HG03066 (cell line): Measurements from ENCODE around the gene SPAG17.
"Not testable (repeated sequence)": the region's sequence is repeated elsewhere in the genome, so short reads cannot be mapped to it uniquely, and the experiment has no call there.

Source experiments
- ATAC-seq: cut with Tn5 transposase; IDR thresholded peaks from one replicate; pipeline ENCODE4 v1.9.1; 2021; ENCODE audit warnings: low read depth; ENCODE audit not compliant: unreplicated experiment

The SPAG17 gene

DNA sequence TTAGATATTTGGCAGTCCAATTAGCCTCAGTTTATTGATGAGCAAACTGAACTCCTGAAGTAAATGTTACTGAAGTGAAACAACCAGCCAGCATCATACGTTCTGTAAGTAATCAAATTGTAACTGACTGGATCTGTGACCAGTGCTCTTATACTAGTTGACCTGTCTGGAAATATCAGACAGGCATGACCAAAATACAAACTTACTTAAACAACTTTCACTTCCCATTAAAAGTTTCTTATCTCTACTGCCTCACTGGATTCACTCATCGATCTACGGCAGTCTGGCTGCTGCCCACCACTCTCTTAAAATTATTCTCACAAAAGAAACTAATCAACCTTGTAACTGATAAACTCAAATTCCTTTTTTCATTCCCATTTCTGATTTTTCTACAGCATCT is 199.1 kb downstream of the SPAG17 start:
- ATAC-seq, result no peak

DNA sequence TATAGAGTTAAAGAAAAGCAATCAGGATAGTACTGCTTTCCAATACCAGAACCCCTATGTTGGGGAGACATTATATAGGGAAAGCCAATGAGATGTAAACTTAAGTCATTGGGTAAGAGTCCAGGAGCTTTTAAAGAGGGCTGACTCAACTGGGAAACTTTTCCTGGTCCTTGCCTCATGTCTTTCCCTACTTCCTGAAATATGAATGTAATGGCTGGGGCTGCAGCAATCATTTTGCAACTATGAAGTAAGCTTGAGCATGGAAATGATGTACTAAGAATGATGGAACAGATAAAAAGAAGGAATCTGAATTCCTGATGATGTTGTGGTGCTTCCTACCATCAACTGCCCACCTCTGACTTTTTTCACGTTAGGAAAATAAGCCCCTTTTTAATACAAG is 199.8 kb downstream of the SPAG17 start:
- ATAC-seq, result no peak

DNA sequence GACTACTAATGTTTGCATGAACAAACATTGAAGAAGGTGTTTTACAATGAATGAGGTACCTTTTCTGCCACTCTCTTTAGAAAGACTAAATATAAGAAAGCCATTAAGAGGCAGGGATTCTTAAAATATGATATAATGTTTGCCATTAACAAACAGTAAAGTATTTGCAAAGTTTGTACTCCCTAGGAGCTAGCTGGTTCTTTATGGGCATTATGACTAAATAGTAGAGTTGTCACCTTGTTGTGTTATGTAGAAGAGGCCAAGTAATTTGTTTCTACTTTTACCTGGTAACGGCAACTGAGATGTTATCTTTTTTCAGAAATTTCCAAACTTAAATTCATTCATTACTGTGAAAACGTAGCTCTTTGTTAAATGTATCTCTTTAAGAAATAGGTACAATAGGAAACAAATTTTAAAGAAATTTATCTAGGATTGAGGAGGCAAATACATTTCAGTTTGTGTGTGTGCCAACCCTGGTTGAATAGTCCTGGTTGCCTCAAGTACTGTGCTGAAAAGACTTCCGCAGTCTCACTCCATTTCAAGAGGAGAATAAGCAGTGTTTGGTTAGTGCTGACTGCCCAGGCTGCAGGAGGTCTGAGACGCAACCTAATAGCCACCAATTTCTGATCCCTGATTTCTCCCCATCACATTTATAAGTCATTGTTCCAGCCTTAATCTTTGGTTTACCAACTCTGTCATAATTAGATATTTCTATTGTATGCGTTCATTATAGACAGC is 203.4 kb downstream of the SPAG17 start:
- ATAC-seq, result no peak

DNA sequence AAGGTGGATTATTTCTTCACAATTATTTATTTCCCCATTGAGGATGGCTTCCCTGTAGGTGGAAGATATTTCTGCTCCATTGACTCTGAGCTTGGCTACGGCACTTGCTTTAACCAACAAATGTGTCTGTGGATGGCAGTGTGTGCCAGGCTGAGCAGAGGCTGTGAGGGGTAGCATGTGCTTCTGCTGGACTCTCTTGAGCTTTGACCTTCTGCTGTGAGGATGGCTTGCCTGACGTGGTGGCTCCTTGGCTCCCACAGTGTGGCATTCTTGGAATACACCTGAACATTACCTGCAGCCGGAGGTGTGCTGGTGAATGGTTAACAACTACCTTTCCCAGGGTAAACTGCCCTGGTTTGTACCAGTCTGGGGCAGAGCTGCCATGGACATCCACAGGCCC is 208.6 kb downstream of the SPAG17 start:
- no peak for ATAC-seq

DNA sequence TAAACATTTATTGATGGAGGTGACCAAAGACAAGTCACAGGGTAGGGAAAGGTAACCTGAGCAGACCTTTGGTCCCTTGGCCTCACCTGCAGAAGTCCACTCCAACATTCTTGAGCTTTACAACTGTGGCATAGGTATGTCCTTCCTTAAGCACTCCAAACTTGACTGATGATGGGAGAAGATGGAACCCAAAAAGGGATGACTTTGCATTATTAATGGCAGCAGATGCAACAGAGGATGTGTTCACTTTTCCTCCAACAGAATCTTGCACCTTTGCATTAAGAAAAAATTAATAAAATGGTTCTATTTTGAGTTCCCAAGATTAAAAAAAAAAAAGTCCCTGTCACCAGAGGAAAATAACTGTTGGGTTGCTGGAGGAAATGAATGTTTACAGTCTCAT is 213.3 kb downstream of the SPAG17 start:
- ATAC-seq, result no peak

DNA sequence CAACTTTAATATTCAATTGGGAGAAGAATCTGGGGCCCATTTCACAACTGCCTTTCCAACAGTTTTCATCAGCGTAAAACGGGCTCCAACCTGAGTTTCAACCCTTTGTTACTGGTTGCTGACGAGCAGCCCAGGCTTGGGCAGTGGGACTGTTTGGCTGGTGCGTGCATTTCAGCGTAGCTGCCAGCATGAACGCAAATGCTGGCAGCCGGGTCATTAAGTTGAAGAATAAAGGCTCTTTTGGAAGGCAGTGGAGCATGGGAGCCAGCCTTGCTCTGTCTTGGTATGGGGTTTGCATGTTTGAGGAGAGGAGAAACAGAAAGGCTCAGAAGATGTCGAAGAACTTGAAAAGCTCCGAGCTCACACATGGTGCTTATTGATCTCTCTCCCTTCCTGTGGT is 214.8 kb downstream of the SPAG17 start:
- no peak for ATAC-seq

DNA sequence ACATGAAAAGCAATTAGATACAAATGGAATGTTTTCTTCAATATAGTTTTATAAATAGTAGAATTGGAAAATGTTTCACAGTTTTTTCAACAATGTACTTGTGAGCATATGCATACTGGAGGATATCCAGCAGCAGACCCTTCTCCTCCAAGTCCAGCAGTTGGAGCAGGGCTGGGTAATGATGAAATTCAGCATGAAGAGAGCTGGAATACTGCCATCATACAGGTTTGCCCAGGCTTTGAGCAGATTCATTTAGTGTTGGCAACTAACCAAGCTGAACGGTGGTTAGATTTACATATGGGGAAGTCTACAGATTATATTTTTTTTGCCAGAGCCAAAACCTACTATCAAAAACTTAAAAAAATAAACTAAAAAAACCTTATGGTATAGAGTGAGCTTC is 217.1 kb downstream of the SPAG17 start:
- no peak for ATAC-seq

DNA sequence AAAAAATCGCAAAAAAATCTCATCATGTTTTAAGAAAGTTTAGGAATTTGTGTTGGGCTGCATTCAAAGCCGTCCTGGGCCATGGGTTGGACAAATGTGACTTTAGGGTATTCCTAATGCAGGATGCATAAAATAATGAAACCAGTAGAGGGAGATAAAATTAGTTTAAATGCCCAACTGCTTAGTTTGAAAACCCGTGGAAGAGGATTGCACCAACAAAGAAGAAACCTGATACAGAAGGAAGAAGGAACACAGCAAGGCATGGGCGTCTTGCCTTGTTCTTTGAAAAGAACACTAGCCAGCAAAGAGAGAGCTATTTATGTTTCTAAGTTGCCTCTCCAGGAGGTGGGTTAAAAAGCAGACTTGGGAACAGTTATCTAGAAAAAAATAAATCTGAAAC is 217.6 kb downstream of the SPAG17 start:
- no peak for ATAC-seq

DNA sequence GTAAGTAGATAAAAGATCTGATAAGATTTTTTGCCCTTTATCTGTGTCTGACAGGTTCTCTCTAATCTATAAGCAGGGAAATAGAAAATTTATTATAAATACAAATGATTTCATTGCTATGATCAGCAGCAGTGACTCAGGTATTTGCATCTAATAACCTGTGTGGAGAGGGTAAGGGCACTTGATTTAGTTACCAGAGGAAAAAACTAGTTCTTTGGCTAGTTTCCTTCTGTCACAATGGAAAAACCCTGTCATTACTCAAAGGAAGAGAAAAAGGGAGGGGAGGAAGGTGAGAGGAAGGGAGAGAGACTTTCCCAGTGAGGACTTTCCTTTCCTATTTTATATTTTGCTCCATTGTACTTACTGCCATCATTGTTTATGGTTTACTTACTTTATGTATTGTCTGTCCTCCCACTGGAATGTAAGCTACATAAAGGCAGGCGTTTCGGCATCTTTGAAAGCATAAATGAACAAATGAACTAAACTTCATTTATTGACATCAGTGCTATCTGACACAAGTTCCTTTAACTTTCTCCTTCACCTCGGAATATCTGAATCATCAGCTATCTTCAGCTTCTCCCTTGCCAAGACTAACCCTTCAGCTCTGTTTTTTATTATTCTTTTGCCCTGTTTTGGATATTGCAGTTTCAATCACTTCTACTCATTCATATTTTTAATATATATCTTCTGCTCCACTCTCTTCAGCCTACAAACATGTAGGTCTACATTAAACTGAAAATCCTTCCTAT is 220.6 kb downstream of the SPAG17 start:
- ATAC-seq, result no peak

DNA sequence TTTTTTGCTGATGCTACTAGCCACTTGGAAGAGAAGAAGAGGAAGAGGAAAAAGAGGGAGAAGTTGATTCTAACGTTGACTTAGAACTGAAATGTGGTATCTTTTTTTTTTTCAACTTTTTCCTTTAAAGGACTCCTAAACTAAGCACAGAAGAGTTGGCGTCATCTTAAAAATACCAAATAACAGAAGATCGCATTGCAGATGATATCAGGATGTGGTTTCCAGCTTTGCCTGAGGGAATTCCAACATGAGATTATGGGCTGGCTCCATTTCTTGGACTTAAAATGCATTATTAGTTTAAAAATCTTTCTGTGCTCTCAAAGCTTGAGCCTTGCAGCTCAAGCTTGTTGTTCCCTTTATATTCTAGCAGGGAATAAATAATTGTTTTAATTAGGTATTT is 225.7 kb downstream of the SPAG17 start:
- no peak for ATAC-seq

DNA sequence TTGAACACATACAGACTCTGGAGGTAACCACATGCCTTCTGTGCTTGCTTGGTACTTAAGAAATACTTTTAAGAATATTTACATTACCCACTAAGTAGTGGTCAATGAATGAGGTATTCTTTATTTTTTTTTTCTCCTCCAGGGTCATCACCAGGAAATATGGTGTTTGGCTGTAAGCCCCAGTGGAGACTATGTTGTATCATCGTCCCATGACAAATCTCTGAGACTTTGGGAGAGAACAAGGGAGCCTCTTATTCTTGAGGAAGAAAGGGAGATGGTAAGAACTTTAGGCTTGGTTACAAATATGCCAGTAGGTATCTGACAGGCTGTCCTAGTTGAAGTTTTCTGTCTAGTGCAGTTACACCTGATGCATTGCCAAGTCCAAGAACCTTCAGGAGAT is 232.6 kb downstream of the SPAG17 start:
- ATAC-seq, result no peak

DNA sequence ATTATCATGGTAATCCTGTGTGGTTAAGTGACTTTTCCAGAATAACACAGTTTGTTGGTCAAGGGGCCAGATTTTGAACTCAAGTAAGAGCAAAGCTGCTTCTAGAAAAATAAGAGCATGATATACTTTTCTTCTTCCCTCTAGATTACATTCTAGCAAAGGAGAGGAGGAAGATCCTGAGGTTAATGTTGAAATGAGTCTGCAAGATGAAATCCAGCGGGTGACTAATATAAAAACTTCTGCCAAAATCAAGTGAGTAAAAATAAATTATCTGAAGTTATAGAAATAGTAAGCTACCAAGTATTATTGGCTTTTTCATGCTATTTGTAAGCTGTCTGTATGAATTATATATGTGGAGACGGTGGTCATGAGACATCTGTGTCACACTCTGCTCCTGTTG is 242.7 kb downstream of the SPAG17 start:
- no peak for ATAC-seq

DNA sequence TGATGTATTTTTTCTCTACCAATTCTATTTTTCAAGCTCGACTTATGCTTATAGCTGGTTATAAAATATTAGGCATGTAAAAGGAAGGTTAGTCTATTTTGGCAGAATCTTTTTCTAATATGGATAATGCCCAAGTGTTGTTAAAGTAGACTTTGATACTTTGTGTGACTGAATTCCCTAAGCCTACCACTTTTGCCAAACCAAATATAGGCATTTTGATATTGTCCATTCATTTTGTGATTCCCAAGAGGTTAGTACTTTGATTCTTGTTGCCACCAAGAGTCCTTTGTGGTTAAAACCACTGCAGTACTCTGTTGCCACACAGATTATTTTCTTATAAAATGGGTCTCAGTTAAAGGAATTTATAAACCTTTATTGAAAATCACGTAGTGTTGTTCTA is 251.3 kb downstream of the SPAG17 start:
- ATAC-seq, result no peak

DNA sequence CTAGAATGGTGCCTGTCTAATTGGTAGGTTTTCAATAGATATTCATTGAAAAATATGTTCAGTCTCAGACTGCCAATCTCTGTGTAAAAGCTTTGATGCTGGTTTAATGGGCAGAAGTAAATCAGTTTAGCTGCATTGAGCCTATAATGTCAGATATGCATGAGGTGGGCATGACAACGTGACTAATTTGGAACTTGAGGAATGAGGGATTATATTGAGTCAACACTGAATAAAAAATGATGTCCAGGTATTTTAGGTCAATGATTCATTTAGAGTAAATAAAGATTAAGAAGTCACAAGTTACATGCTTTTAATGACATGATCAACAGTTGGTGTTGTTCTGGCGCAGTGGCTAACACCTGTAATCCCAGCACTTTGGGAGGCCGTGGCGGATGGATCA is 252.5 kb downstream of the SPAG17 start:
- ATAC-seq, result no peak

DNA sequence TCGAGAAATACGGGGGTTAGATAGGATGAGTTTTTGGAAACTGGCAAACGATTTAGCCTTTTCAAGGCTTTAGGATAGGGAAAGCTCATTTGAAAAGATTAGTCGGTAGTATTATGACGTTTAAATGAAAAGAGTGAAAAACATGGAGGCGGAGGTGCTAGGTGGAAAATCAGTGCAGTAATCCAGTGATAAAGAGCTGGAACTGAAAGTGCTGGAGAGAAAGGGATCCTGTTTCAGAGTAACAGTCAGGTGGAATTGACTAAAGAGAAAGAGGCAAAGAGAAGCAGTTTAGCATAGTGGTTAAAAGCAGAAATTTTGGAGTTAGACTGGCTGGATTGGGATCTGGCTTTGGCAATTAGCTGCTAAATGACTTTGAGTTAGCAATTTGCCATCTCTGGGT is 254.5 kb downstream of the SPAG17 start:
- ATAC-seq, result no peak

DNA sequence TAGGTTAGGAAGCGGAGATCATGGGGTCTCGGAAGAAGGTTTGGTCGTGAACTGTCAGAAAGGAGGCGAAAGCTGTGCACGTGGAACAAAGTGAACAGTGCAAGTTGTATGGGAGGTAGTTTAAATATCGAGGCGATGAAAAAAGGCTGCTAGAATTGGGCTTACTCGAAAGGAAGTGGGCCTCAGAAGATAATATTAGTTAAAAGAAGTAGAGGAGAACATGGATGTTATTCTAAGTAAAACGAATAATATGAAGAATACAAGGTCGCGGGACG is 254.9 kb downstream of the SPAG17 start:
- no peak for ATAC-seq

DNA sequence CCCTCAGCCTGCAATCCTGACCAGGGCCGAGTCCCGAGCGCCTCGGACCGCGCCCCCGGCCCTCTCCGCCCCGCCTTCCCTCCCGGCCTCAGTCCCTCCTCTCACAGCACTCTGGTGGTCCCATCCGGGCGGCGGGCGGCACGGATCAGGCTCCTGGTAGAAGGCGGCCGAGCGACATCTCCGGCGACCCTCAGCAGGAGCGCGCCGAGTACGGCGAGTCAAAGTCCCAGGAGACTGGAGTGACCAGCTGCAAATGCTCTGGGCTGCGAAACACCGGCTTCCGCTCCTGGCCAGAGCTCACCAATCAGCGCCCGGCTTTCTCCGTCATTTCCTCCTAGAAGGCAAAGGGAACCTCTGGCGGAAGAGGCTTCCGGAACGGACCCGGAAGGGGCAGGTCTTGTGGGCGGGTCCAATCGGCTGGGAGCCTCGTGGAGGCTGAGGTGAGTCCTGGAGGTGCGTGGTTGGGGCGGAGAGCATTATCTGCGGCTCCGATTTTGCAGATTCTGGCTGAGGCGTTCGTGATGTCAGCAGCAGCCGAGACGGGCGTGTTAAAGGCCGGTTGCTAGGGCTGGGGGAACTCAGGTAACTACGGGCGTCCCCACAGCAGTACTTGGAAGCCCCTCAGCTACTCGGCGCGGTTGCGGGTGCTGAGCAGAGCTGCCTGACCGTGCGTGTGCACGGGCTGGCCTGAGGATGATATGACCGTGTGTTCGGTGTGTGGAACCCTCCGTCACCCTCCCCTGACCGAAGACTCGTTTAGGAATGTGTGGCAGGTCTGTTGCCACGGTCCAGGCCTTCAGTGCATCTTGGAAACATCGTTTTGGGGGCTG is 255.5 kb downstream of the SPAG17 start, which contains the start of the genes GDAP2 and WDR3:
TSS of gene GDAP2 (minus strand) at position 279 of the 830 bp plus-strand sequence. CDS start 9,264 bp downstream, outside the sequence.
TSS of gene WDR3 (plus strand) at position 397 of the 830 bp plus-strand sequence. CDS start 3,581 bp downstream, outside the sequence.
- ATAC-seq, result peak; percentile 93

DNA sequence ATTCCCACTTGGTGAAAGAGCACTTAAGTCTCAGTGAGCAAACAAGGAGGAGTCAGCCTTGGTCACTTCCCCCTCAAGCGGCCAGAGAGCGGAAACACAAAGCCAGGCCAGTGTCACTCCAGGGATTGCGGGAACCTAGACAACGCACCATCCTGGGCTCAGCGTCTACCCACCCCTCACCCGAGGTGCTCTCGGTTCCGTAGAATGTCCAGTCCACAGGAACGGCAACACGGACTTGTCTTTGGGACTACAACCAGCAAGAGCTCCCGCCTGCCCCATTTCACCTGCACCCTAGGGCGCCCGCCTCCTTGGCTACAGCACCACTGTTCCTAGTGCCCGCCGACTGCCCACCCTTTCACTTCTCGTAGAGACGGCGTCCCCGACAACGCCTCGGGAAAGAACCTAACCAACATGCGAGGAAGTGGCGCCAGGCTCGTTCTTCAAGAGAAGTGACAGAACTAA is 256.1 kb downstream of the SPAG17 start:
- ATAC-seq, result peak; percentile 38

DNA sequence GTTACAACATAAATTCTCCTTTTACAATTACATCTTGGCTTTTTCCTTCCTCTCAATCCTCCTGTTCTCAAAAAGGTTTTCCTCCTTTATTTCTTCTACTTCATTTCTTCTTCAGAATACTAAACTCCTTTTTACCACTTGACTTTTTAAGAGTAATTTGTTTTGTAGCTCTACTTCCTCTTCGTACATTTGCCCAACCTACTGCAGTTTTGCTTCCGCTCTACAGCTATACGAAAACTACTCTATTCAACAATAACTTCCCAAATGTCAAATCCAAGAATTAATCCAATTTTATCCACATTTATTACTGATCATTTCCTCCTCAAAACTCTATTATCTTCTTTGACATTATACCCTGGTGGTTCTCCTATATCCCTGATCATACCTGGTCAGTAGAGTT is 259.0 kb downstream of the SPAG17 start:
- no peak for ATAC-seq

DNA sequence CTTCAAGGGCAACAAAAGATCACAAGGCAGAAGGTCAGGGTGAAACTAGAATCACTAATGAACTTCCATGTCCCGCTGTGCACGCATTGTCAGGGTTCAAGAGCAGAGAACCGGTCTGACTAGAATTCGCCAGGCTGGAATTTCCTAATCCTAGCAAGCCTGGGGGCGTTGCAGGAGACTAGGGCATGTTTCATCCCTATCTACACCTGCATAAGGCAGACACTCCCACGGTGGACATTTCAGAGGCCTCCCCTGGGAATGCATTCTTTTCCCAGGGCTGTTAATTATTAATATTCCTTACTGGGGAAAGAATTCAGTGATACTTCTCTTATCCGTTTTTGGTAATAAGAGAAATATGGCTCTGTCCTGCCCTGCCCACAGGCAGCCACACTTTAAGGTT is 262.3 kb downstream of the SPAG17 start:
- not testable (repeated sequence) for ATAC-seq

DNA sequence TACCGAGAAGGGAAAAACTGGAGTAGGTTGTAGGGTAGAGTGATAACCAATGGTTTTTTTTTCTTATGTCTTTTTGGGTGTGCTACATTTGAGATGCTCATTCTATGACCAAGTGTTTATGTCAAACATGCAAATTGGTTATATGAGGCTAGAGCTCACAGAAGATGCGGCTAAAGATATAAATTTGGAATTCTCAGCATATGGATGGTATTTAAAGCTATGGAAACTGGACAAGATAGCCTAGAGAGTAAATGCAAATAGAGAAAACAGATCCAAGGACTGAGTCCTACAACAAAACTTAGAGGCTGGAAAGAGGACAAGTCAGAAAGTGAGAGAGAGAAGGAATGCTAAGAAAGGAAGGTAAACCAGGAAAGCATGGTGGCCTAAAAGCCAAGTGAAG is 263.0 kb downstream of the SPAG17 start:
- ATAC-seq, result no peak
